ENCODE measurements around the gene PLK1.

- no peak for TF ChIP-seq CTCF (IDR thresholded peaks at IDR 0.05)
- TF ChIP-seq POLR2AphosphoS5 (IDR thresholded peaks at IDR 0.05) = no peak
- TF ChIP-seq POLR2A (IDR thresholded peaks at IDR 0.05) = no peak
These were observed 60.8 kb downstream of the PLK1 start for GRCh38 chr16:23739516-23739915.
